Measurements from ENCODE around the gene PRELID1.
"Not testable (repeated sequence)": the region's sequence is repeated elsewhere in the genome, so short reads cannot be mapped to it uniquely, and the experiment has no call there.

PRELID1 gene

GRCh38 chr5:177303121-177303924 is at the start of gene PRELID1, which contains the start of gene RAB24:
PRELID1 (plus strand) TSS chr5:177303799; CDS start chr5:177303986, 187 bp downstream.
RAB24 (minus strand) TSS chr5:177303719; CDS start chr5:177303288, 431 bp downstream.
- DNase-seq: peak; percentile 92

- DNase-seq: no peak
Observed at GRCh38 chr5:177256296-177256695, 47.3 kb upstream of the PRELID1 start.

DNA sequence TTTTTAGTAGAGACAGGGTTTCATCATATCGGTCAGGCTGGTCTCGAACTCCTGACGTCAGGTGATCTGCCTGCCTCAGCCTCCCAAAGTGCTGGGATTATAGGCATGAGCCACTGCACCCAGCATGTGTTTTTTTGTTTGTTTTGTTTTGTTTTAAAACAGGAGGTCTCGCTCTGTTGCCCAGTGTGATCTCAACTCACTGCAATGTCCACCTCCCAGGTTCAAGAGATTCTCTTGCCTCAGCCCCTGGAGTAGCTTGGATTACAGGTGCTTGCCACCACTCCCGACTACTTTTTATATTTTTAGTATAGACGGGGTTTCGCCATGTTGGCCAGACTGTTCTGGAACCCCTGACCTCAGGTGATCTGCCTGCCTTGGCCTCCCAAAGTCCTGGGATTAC is 44.9 kb upstream of the PRELID1 start:
- DNase-seq: not testable (repeated sequence)

DNA sequence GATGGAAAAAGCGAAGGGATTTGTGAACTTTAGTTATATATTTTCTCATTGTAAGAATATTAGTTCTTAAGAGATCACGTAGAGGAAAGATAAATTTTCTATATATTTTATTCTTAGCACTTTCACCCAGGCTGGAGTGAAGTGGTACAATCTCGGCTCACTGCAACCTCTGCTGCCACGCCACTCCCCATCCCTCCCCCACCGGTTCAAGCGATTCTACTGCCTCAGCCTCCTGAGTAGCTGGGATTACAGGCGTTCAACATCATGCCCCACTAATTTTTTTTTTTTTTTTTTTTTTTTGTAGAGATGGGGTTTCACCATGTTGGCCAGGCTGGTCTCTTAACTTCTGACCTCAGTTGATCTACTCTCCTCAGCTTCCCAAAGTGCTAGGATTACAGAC is 42.6 kb upstream of the PRELID1 start:
- no peak for DNase-seq

DNA sequence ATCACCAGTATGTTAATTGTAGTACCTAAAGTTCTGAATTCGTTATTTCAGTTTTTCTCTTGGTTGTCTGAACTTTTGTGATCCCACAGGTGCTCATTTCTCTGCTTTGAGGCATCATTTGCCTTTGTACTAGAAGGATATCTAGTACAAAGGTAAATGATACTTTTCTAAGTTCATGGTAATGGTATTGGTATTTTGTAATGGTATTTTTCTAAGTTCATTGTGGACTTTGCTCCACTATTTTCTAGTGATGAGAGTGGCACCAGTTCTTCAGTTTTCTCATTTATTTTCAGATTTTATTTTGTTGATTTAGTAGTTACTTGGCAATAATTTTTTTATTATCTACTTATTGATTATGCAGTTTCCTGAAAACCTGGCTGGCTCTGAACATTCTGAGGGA is 42.1 kb upstream of the PRELID1 start:
- DNase-seq: no peak

DNA sequence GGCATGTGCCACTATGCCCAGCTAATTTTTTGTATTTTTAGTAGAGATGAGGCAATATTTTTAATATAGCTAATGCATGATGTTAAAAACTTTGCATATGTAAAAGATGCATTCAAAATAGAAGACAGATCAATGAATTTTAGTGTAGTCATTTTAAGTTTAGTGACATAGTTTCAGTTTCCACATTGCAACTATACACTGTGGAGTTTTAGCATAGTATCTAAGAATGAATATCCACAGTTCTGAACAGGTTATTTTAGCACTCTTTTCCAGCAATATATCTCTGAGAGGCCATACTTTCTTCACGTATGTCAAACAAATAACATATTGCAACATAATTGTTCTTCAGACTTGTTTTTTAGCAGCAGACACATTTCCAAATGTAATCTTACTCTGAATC is 39.4 kb upstream of the PRELID1 start:
- no peak for DNase-seq

DNA sequence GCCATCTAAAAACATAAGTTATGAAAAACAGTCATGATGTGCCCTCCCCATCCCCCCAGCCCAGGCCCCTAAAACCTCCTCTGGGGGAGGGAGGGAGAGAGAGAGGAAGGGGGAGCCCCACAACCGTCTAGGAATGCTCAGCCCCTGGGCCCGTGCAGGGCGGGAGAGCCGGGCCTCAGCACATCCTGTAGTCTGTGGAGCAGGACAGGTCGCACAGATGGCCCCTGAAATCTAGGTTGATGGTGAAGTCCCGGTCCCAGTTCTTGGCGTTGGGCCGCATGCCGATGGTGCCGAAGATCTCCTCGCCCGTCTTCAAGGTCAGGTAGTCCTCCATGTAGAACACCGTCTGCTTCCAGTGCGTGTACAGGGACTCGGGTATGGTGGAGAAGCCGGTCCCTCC is 38.2 kb upstream of the PRELID1 start:
- DNase-seq: no peak

GRCh38 chr5:177269232-177269895 is 34.2 kb upstream of the PRELID1 start:
- no peak for DNase-seq

- no peak for DNase-seq
Observed at GRCh38 chr5:177269976-177270375, 33.6 kb upstream of the PRELID1 start.

- DNase-seq: no peak
Observed at GRCh38 chr5:177270653-177271052, 32.9 kb upstream of the PRELID1 start.

DNA sequence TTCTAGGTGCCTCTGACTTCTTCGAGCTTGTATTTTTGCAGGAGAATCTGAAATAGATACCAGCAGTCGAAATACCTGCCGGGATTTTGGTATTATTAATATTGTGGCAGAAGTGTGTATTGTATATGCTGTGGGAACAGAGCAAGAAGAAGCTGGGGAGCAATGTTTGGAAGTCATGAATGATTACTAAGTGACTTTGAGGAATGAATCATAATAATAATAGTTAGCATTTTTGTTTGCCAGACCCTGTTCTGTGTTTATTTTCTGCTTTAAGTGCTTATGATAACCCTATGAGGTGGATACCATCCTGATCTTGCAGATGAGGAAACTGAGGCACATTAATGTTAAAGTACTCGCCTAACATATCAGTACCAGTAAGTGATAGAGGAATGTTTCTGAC is 32.5 kb upstream of the PRELID1 start:
- no peak for DNase-seq

- DNase-seq: no peak
Observed at GRCh38 chr5:177275883-177276282, 27.7 kb upstream of the PRELID1 start.

DNA sequence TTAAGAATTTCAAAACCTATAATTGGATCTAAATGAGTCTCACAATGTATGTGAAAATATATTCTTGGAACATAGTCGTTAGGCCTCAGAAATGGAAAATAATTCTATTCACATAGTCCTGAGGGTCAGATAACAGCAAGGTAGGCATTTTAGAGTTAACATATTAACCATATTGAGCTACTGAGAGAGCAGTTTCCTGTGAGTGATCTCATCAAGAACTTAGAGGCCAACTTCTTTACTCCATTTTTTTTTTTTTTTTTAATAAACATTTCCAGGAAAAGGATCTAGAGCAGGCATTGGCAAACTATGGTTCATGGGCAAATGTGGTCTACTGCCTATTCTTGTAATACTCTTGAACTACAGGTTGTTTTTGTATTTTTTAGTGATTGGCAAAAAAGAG is 26.7 kb upstream of the PRELID1 start:
- DNase-seq: no peak

DNA sequence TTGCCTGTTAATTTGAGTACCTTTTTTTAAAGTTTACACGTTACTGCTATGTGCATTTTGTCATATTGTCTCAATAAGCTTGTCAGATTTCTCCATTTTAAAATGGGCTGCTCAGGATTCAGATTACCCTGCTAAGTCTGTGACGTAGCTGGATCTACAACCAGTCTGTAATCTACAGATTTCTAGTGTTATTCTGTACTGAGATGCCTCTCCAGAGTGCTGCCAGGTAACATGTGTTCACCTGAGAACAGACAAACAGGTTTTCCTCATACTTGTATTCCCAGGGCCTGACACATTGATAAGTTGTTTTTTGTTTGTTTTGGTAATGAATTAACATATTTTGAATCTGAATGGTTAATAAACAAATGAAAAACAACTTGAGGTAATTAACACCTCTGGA is 15.4 kb upstream of the PRELID1 start:
- no peak for DNase-seq

- DNase-seq: no peak
Observed at GRCh38 chr5:177290816-177291596, 12.6 kb upstream of the PRELID1 start.

DNA sequence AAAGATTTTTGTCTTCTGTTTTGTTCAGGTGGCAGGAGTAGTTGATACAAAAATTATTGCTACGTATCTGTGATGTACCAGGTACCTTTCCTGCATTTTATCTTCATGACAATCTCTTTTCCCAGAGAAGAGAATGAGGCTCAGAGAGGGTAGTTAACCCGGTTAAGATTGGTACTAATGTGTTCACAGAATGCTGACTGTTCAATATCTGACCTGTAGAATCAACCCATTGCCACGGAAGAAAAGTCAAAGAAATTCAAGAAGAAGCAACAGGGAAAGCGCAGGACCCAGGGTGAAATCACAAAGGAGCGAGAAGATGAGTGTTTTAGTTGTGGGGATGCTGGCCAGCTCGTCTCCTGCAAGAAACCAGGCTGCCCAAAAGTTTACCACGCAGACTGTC is 11.9 kb upstream of the PRELID1 start:
- no peak for DNase-seq

GRCh38 chr5:177293819-177294581 is 9.6 kb upstream of the PRELID1 start:
- DNase-seq: no peak

DNA sequence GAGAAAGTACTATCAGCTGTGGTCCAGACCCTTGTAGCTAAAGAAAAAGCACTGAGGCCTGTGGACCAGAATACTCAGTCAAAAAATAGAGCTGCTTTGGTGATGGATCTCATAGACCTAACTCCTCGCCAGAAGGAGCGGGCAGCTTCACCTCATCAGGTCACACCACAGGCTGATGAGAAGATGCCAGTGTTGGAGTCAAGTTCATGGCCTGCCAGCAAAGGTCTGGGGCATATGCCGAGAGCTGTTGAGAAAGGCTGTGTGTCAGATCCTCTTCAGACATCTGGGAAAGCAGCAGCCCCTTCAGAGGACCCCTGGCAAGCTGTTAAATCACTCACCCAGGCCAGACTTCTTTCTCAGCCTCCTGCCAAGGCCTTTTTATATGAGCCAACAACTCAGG is 9.0 kb upstream of the PRELID1 start:
- DNase-seq: no peak

DNA sequence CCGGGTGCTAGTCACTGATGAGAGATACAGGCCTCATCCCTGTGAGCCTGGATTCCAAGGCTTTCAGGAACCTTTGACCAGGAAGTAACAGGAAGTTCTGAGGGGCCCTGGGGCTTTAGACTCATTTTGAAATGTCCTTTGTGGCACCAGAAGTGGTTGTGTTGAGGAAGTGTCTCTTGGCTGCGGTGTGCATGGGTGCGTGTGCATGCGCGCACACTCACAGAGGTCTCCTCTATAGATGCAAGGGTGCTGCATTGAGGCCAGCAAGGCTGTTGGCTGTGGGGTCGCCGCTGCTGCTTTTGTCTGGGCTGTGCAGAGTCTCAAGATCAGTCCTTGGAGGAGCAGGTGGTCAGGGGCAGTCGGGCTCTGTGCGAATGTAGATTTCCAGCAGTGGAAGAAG is 7.7 kb upstream of the PRELID1 start:
- no peak for DNase-seq

GRCh38 chr5:177296581-177296980 is 7.0 kb upstream of the PRELID1 start:
- no peak for DNase-seq

DNA sequence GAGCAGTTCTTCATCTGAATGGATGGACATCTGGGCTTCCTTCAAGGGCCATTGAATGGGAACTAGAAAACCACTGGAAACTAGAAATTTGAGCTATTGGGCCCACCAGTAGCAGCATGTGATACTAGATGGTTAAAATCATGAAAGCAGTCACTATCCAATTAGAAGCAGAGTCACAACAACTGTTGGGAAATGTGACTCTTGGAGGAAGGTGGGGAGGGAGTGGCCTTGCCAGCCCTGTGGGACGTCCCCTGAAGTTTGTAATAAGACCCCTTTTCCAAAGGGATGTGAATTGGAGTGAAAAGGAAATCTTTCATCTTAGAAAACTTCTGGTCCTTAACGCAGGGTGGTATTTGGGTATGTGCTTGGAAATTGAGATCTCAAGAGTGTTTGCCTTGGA is 5.7 kb upstream of the PRELID1 start:
- no peak for DNase-seq

GRCh38 chr5:177299697-177300096 is 3.9 kb upstream of the PRELID1 start:
- no peak for DNase-seq

All from right forelimb (tissue), 1 donor.